Measurements from ENCODE around the gene AMBP.

The AMBP gene

GRCh38 chr9:114035221-114035844 is 42.8 kb downstream of the AMBP start:
- Histone ChIP-seq H3K4me3 (ENCODE audit: low read length) (no peak overlapping the region), H3K36me3 (ENCODE audit: control insufficient read depth, low read length) (no peaks in the 10 kb centered on the region), H3K27me3 (ENCODE audit: control insufficient read depth, low read length) (no peaks in the 10 kb centered on the region), H3K9me3 (ENCODE audit: control insufficient read depth, insufficient read depth, low read length) (no peaks in the 10 kb centered on the region), H3K4me1 (ENCODE audit: control insufficient read depth, low read length) (no peaks in the 10 kb centered on the region), H4K20me1 (ENCODE audit: control insufficient read depth, insufficient read depth, low read depth, low read length) (no peaks in the 10 kb centered on the region), H3K4me2 (ENCODE audit: low read length) (no peak overlapping the region), H3F3A (ENCODE audit: control insufficient read depth, insufficient read depth) (no peaks in the 10 kb centered on the region), H3K9me2 (replicated peaks; ENCODE audit: control insufficient read depth, low read length) (no peaks in the 10 kb centered on the region), H3K27ac (ENCODE audit: low read depth, low read length) (no peak overlapping the region), H3K79me2 (ENCODE audit: control insufficient read depth, low read length) (no peaks in the 10 kb centered on the region)
- TF ChIP-seq EZH2phosphoT487 (IDR thresholded peaks at IDR 0.05; ENCODE audit: borderline replicate concordance, low read length): no peak
- TF ChIP-seq, protein P1, sequence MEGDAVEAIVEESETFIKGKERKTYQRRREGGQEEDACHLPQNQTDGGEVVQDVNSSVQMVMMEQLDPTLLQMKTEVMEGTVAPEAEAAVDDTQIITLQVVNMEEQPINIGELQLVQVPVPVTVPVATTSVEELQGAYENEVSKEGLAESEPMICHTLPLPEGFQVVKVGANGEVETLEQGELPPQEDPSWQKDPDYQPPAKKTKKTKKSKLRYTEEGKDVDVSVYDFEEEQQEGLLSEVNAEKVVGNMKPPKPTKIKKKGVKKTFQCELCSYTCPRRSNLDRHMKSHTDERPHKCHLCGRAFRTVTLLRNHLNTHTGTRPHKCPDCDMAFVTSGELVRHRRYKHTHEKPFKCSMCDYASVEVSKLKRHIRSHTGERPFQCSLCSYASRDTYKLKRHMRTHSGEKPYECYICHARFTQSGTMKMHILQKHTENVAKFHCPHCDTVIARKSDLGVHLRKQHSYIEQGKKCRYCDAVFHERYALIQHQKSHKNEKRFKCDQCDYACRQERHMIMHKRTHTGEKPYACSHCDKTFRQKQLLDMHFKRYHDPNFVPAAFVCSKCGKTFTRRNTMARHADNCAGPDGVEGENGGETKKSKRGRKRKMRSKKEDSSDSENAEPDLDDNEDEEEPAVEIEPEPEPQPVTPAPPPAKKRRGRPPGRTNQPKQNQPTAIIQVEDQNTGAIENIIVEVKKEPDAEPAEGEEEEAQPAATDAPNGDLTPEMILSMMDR (IDR thresholded peaks at IDR 0.05; ENCODE audit: low read depth, low read length, poor library complexity, severe bottlenecking): no peak

GRCh38 chr9:114034661-114035062 is 43.4 kb downstream of the AMBP start:
- Histone ChIP-seq H3K79me2 (ENCODE audit: control insufficient read depth, low read length) (no peaks in the 10 kb centered on the region), H3K36me3 (ENCODE audit: control insufficient read depth, low read length) (no peaks in the 10 kb centered on the region), H3K4me3 (ENCODE audit: low read length) (no peak overlapping the region), H3F3A (ENCODE audit: control insufficient read depth, insufficient read depth) (no peaks in the 10 kb centered on the region), H3K9me3 (ENCODE audit: control insufficient read depth, insufficient read depth, low read length) (no peaks in the 10 kb centered on the region), H3K27me3 (ENCODE audit: control insufficient read depth, low read length) (no peaks in the 10 kb centered on the region), H3K4me1 (ENCODE audit: control insufficient read depth, low read length) (no peaks in the 10 kb centered on the region), H3K9me2 (replicated peaks; ENCODE audit: control insufficient read depth, low read length) (no peaks in the 10 kb centered on the region), H3K4me2 (ENCODE audit: low read length) (no peak overlapping the region), H4K20me1 (ENCODE audit: control insufficient read depth, insufficient read depth, low read depth, low read length) (no peaks in the 10 kb centered on the region), H3K27ac (ENCODE audit: low read depth, low read length) (no peak overlapping the region)
- TF ChIP-seq, protein P1 (IDR thresholded peaks at IDR 0.05; ENCODE audit: low read depth, low read length, poor library complexity, severe bottlenecking): no peak
- TF ChIP-seq EZH2phosphoT487 (IDR thresholded peaks at IDR 0.05; ENCODE audit: borderline replicate concordance, low read length): no peak

DNA sequence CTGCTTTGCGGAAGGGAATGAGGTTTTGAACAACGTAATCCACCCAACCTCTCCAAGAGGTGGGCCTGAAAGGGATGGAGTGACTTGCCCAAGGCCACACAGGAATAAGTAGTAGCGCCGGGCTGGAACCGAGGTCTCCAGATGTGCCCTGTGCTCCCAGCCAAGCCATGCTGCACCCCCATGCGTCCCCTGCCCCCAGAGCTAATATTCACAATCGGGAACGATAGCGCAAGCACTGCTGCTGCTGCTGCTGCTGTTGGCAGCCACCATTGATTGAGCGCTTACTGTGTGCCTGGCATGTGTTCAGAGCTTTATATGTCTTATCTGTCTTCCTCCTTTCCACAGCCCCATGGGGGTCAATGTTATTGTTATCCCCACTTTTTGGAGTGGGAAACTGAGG is 43.9 kb downstream of the AMBP start:
- H3K79me2 ChIP-seq (ENCODE audit: control insufficient read depth, low read length): no peaks in the 10 kb centered on the region
- H3K27me3 ChIP-seq (ENCODE audit: control insufficient read depth, low read length): no peaks in the 10 kb centered on the region
- no peaks in the 10 kb centered on the region for H3K4me1 ChIP-seq (ENCODE audit: control insufficient read depth, low read length)
- H3K9me2 ChIP-seq (replicated peaks; ENCODE audit: control insufficient read depth, low read length): no peaks in the 10 kb centered on the region
- no peaks in the 10 kb centered on the region for H3F3A ChIP-seq (ENCODE audit: control insufficient read depth, insufficient read depth)
- H3K27ac ChIP-seq (ENCODE audit: low read depth, low read length): no peak overlapping the region
- H3K36me3 ChIP-seq (ENCODE audit: control insufficient read depth, low read length): no peaks in the 10 kb centered on the region
- H4K20me1 ChIP-seq (ENCODE audit: control insufficient read depth, insufficient read depth, low read depth, low read length): no peaks in the 10 kb centered on the region
- no peak overlapping the region for H3K4me2 ChIP-seq (ENCODE audit: low read length)
- no peak overlapping the region for H3K4me3 ChIP-seq (ENCODE audit: low read length)
- no peaks in the 10 kb centered on the region for H3K9me3 ChIP-seq (ENCODE audit: control insufficient read depth, insufficient read depth, low read length)
- TF ChIP-seq EZH2phosphoT487 (IDR thresholded peaks at IDR 0.05; ENCODE audit: borderline replicate concordance, low read length): no peak
- TF ChIP-seq, protein P1 (IDR thresholded peaks at IDR 0.05; ENCODE audit: low read depth, low read length, poor library complexity, severe bottlenecking): no peak

Data from DOHH2 (cell line).